ENCODE measurements around the gene ARID1B.

Gene ARID1B

GRCh38 chr6:156828280-156828703, 51.1 kb downstream of the ARID1B start:
- DNase-seq, result no peak

GRCh38 chr6:156830126-156830525, 52.9 kb downstream of the ARID1B start:
- DNase-seq, result no peak

- DNase-seq, result no peak
These were observed 55.1 kb downstream of the ARID1B start for GRCh38 chr6:156832231-156832647.

- DNase-seq, result no peak
These were observed 55.5 kb downstream of the ARID1B start for GRCh38 chr6:156832669-156833068.

GRCh38 chr6:156833755-156834154, 56.6 kb downstream of the ARID1B start:
- no peak for DNase-seq

- no peak for DNase-seq
These were observed 62.0 kb downstream of the ARID1B start for GRCh38 chr6:156839129-156839528.

- DNase-seq, result no peak
These were observed 62.4 kb downstream of the ARID1B start for GRCh38 chr6:156839591-156840001.

GRCh38 chr6:156840136-156840535, 63.0 kb downstream of the ARID1B start:
- no peak for DNase-seq

GRCh38 chr6:156840606-156841005, 63.4 kb downstream of the ARID1B start:
- no peak for DNase-seq

GRCh38 chr6:156841508-156841907, 64.3 kb downstream of the ARID1B start:
- no peak for DNase-seq

GRCh38 chr6:156842598-156843250, 65.5 kb downstream of the ARID1B start:
- no peak for DNase-seq

GRCh38 chr6:156844089-156844488, 66.9 kb downstream of the ARID1B start:
- DNase-seq, result no peak

GRCh38 chr6:156845454-156846155, 68.4 kb downstream of the ARID1B start:
- DNase-seq, result no peak

GRCh38 chr6:156846845-156847599, 69.8 kb downstream of the ARID1B start:
- no peak for DNase-seq

- no peak for DNase-seq
These were observed 70.9 kb downstream of the ARID1B start for GRCh38 chr6:156848123-156848522.

GRCh38 chr6:156848533-156848932, 71.4 kb downstream of the ARID1B start:
- peak; percentile 55 for DNase-seq

GRCh38 chr6:156849806-156850205, 72.6 kb downstream of the ARID1B start:
- no peak for DNase-seq

- DNase-seq, result no peak
These were observed 73.2 kb downstream of the ARID1B start for GRCh38 chr6:156850353-156850752.

GRCh38 chr6:156851454-156851921, 74.3 kb downstream of the ARID1B start:
- no peak for DNase-seq

- DNase-seq, result no peak
These were observed 75.1 kb downstream of the ARID1B start for GRCh38 chr6:156852147-156852857.

- DNase-seq, result no peak
These were observed 75.7 kb downstream of the ARID1B start for GRCh38 chr6:156852858-156853216.

- DNase-seq, result no peak
These were observed 76.6 kb downstream of the ARID1B start for GRCh38 chr6:156853733-156854132.

Measured in NCI-H1694 (cell line).